Adrenal gland (tissue), 12 donors: ENCODE data around the gene KRT25. TPM values are rescaled to one million over a fixed set of nuclear protein-coding genes. Genes with fewer than 3 reads are reported as not detected.

Source experiments
- DNase-seq, 7 donors: peaks; one replicate each; pipeline ENCODE4 v3.0.0-alpha.2; 2019 to 2020
- H3K27ac ChIP-seq, 5 donors: fragments of 200-600 bp; sonication (generic) in 4 of 5; 1 replicate in 3 of 5; 2 replicates in 2 of 5; pipeline versions ENCODE4 v1.5.1 to v1.8.0; 2016 to 2020; ENCODE audit warnings: mild to moderate bottlenecking in 1 of 5
- H3K27me3 ChIP-seq: fragments of 200-600 bp; 2 replicates; pipeline ENCODE4 v1.8.0; 2021
- H3K36me3 ChIP-seq, 2 donors: fragments of 200-600 bp; replicated peaks in 1 of 2; 1 replicate in 1 of 2; 2 replicates in 1 of 2; pipeline versions ENCODE4 v1.5.1 to v1.8.0; 2018 to 2022
- H3K4me1 ChIP-seq, 2 donors: fragments of 200-600 bp; replicated peaks in 1 of 2; 1 replicate in 1 of 2; 2 replicates in 1 of 2; pipeline versions ENCODE4 v1.5.1 to v1.8.0; 2018 to 2021
- H3K4me3 ChIP-seq, 4 donors: fragments of 200-600 bp; sonication (generic) in 3 of 4; one replicate each; pipeline ENCODE4 v1.5.1; 2016 to 2018
- H3K9me3 ChIP-seq, 3 donors: fragments of 200-600 bp; sonication (generic) in 1 of 3; replicated peaks in 1 of 3; 1 replicate in 2 of 3; 2 replicates in 1 of 3; pipeline versions ENCODE4 v1.5.1 to v1.8.0; 2016 to 2021
- POLR2A ChIP-seq, 2 donors: fragments of 450-650 bp; IDR thresholded peaks; one replicate each; pipeline ENCODE4 v1.6.1; 2017; ENCODE audit warnings: antibody characterized with exemption in 2 of 2, mild to moderate bottlenecking in 2 of 2, moderate library complexity in 1 of 2
- WGBS, 4 donors: extraction: QIAGEN DNeasy Blood & Tissue Kit in 2 of 4; methylation state at CpG; one replicate each; pipeline versions ENCODE4 v1.1.5 to v1.1.7; 2013 to 2017; 5-methylcytosine and 5-hydroxymethylcytosine counted together
- intact Hi-C, 2 donors: fragments of 100-400 bp; cut with DNase I; formaldehyde crosslinking; loops; one replicate each; pipeline versions ENCODE4 v1.14.1 to v1.15.0; 2022 to 2023
- polyA plus RNA-seq, 3 donors: library from polyadenylated mRNA; stranded (reverse); fragments of 200-250 nt in 2 of 3; fragments of 350-450 nt in 1 of 3; fragmentation: Illumina TruSeq in 1 of 3; extraction: RNeasy Lipid Tissue Mini Kit (QIAGEN cat#74804) in 1 of 3; gene quantifications; one replicate each; pipeline ENCODE4 v1.2.3, GENCODE V29; 2013 to 2014
- total RNA-seq, 9 donors: library from RNA; depleted of rRNA in 4 of 9; stranded (reverse); fragments of >200 nt in 4 of 9; fragments of 120-200 nt in 1 of 9; fragmentation: NEBNext Ultra II Directional in 1 of 9; extraction: Animal tissue kit (Norgen Biotek cat#: 25700) in 1 of 9; gene quantifications; one replicate each; pipeline versions ENCODE4 v1.1.0 to v1.2.4, GENCODE V29; 2013 to 2023
- TF ChIP-seq, protein P1 (sequence below), 6 experiments: fragments of 450-650 bp in 4 of 6; fragments of 200-600 bp in 2 of 6; sonication (generic) in 1 of 6; IDR thresholded peaks; 1 replicate in 5 of 6; 2 replicates in 1 of 6; pipeline versions ENCODE4 v1.5.1 to v1.8.0; 2016 to 2021; ENCODE audit warnings: antibody characterized with exemption in 6 of 6, mild to moderate bottlenecking in 2 of 6, moderate library complexity in 1 of 6
- donor health status: healthy with polysubstance abuse.
- donor health status: Bipolar disorder and iron deficiency.
- donor health status: DM: yes; HTN: yes; CAD: no.
- donor health status: DM: no; HTN: no; CAD: no.
- donor health status: DM: no; HTN: no; CAD: no.
- donor health status: DM: yes; HTN: yes; CAD: no.

The KRT25 gene
- total and polyA plus RNA-seq, 12 donors: not detected

DNA sequence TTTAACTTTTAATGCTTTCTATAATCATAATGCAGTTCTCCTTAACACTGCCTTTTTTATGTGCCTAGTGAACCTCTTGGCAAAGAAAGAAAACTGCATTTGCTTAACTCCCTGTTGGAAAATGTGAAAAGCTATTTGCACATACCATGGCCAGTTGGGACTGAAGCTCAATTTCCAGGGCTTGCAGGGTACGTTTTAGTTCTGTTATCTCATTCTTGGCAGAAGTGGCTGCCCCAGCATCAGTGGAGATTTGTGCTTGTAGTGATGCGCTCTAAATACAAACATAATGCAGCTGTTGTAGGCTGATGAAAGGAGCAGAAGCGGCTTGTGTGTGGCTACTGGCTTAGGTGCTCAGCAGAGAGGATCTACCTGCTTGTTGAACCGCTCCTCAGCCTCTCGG lies 55.3 kb downstream of the KRT25 start:
- DNase-seq: no peak
- peaks cover 10% of the 10 kb centered on the region for H3K27me3 ChIP-seq

DNA sequence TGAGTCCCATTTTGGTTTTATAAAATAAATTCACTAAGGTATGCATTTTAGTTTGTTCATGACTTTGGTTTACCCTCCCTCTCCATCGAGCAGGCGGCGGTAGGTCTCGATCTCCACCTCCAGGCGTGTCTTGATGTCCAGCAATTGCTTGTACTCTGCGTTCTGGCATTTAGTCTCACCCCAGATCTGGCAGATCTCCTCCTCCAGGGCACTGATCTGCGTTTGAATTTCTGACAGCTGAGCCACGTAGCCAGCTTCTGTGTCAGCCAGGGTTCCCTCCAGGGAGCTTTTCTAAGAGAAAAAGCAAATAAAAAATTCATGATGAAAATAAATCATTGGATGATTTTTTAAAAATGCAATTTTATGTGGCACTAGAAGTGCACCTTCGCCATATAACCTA lies 55.8 kb downstream of the KRT25 start:
- H3K4me3 ChIP-seq: no peak overlapping the region
- H3K9me3 ChIP-seq: no peaks in the 10 kb centered on the region
- intact Hi-C loops: no loop called here
- H3K4me1 ChIP-seq: no peaks in the 10 kb centered on the region
- TF ChIP-seq, protein P1, sequence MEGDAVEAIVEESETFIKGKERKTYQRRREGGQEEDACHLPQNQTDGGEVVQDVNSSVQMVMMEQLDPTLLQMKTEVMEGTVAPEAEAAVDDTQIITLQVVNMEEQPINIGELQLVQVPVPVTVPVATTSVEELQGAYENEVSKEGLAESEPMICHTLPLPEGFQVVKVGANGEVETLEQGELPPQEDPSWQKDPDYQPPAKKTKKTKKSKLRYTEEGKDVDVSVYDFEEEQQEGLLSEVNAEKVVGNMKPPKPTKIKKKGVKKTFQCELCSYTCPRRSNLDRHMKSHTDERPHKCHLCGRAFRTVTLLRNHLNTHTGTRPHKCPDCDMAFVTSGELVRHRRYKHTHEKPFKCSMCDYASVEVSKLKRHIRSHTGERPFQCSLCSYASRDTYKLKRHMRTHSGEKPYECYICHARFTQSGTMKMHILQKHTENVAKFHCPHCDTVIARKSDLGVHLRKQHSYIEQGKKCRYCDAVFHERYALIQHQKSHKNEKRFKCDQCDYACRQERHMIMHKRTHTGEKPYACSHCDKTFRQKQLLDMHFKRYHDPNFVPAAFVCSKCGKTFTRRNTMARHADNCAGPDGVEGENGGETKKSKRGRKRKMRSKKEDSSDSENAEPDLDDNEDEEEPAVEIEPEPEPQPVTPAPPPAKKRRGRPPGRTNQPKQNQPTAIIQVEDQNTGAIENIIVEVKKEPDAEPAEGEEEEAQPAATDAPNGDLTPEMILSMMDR (IDR thresholded peaks at IDR 0.05): no peak
- TF ChIP-seq POLR2A (IDR thresholded peaks at IDR 0.05): no peak
- DNase-seq: no peak
- peaks cover 10% of the 10 kb centered on the region for H3K27me3 ChIP-seq
- H3K27ac ChIP-seq: no peak overlapping the region
- H3K36me3 ChIP-seq: no peaks in the 10 kb centered on the region
- WGBS, 4 donors: 50 to 63% (median 59%) methylated on average over 9 of the region's 9 CpGs

More for the DNA sequence above, 55.3 kb downstream of the KRT25 start:
- no peaks in the 10 kb centered on the region for H3K4me1 ChIP-seq
- 59 to 72% (median 67%) methylated on average over 5 of the region's 5 CpGs for WGBS, 4 donors
- H3K9me3 ChIP-seq: no peaks in the 10 kb centered on the region
- TF ChIP-seq POLR2A (IDR thresholded peaks at IDR 0.05): no peak
- TF ChIP-seq, protein P1 (IDR thresholded peaks at IDR 0.05): no peak
- no peaks in the 10 kb centered on the region for H3K36me3 ChIP-seq
- no peak overlapping the region for H3K4me3 ChIP-seq
- intact Hi-C loops: no loop called here
- peak overlapping the region in 1 of 5 donors; percentile 50 for H3K27ac ChIP-seq

Other genes starting within 250 kb of the KRT25 start
- 1 to 10 TPM in 1 of 9 donors, under 1 TPM in 6, not detected in 2; 0.06 to 1.0 (median 0.44) TPM for gene CCR7, start 189.9 kb downstream of the KRT25 start, total RNA-seq
- gene CCR7, start 189.9 kb downstream of the KRT25 start, polyA plus RNA-seq: under 1 TPM; 0.11 to 0.40 (median 0.30) TPM
- gene SMARCE1, start 107.5 kb downstream of the KRT25 start, total RNA-seq: 10 to 100 TPM; 55.5 to 97.3 (median 75.1) TPM
- gene SMARCE1, start 107.5 kb downstream of the KRT25 start, polyA plus RNA-seq: 100 to 1,000 TPM in 1 of 3 donors, 10 to 100 TPM in 2; 60.9 to 128 (median 93.4) TPM
- gene KRT222, start 90.2 kb downstream of the KRT25 start, total RNA-seq: 10 to 100 TPM in 1 of 9 donors, 1 to 10 TPM in 6, under 1 TPM in 2; 0.69 to 10.7 (median 3.1) TPM
- gene KRT222, start 90.2 kb downstream of the KRT25 start, polyA plus RNA-seq: 1 to 10 TPM; 2.8 to 9.3 (median 5.9) TPM
- not detected for gene KRT24, start 51.6 kb downstream of the KRT25 start, total RNA-seq
- gene KRT24, start 51.6 kb downstream of the KRT25 start, polyA plus RNA-seq: under 1 TPM in 2 of 3 donors, not detected in 1; 0.10 to 0.24 TPM
- not detected for gene KRT26, start 16.9 kb upstream of the KRT25 start, total RNA-seq
- not detected for gene KRT26, start 16.9 kb upstream of the KRT25 start, polyA plus RNA-seq
- not detected for gene KRT27, start 27.2 kb upstream of the KRT25 start, total RNA-seq
- under 1 TPM in 2 of 3 donors, not detected in 1; 0.34 to 0.56 TPM for gene KRT27, start 27.2 kb upstream of the KRT25 start, polyA plus RNA-seq
- gene KRT28, start 44.6 kb upstream of the KRT25 start, total RNA-seq: not detected
- not detected for gene KRT28, start 44.6 kb upstream of the KRT25 start, polyA plus RNA-seq
- 10 to 100 TPM in 6 of 9 donors, 1 to 10 TPM in 2, under 1 TPM in 1; 0.35 to 58.4 (median 27.4) TPM for gene KRT10, start 67.3 kb upstream of the KRT25 start, total RNA-seq
- 10 to 100 TPM; 31.1 to 36.3 (median 36.0) TPM for gene KRT10, start 67.3 kb upstream of the KRT25 start, polyA plus RNA-seq
- gene KRT12, start 111.9 kb upstream of the KRT25 start, total RNA-seq: not detected
- gene KRT12, start 111.9 kb upstream of the KRT25 start, polyA plus RNA-seq: not detected
- under 1 TPM in 2 of 9 donors, not detected in 7; 0.23 to 0.50 TPM for gene KRT20, start 129.9 kb upstream of the KRT25 start, total RNA-seq
- gene KRT20, start 129.9 kb upstream of the KRT25 start, polyA plus RNA-seq: under 1 TPM in 2 of 3 donors, not detected in 1; 0.27 to 0.64 TPM
- not detected for gene KRT23, start 182.3 kb upstream of the KRT25 start, total RNA-seq
- gene KRT23, start 182.3 kb upstream of the KRT25 start, polyA plus RNA-seq: under 1 TPM in 1 of 3 donors, not detected in 2; 0.03 TPM
- not detected for gene KRT39, start 211.6 kb upstream of the KRT25 start, total RNA-seq
- under 1 TPM in 1 of 3 donors, not detected in 2; 0.17 TPM for gene KRT39, start 211.6 kb upstream of the KRT25 start, polyA plus RNA-seq
- gene KRT40, start 229.0 kb upstream of the KRT25 start, total RNA-seq: not detected
- not detected for gene KRT40, start 229.0 kb upstream of the KRT25 start, polyA plus RNA-seq
- not detected for gene KRTAP3-3, start 238.8 kb upstream of the KRT25 start, total RNA-seq
- gene KRTAP3-3, start 238.8 kb upstream of the KRT25 start, polyA plus RNA-seq: not detected
- gene KRTAP3-2, start 244.6 kb upstream of the KRT25 start, total RNA-seq: not detected
- not detected for gene KRTAP3-2, start 244.6 kb upstream of the KRT25 start, polyA plus RNA-seq